OCI-LY1 (cell line): ENCODE results near the gene MPG.

Experiments
- H2AFZ ChIP-seq: fragments of 200-600 bp; sonication (generic), shearing (Covaris generic); 2 replicates; pipeline ENCODE4 v1.6.0; 2014; ENCODE audit warnings: antibody characterized with exemption, mild to moderate bottlenecking, low read length
- H3F3A ChIP-seq: fragments of 200-600 bp; sonication (generic), shearing (Covaris generic); 2 replicates; pipeline ENCODE4 v1.6.0; 2014; ENCODE audit warnings: mild to moderate bottlenecking, antibody characterized with exemption, low read length, moderate library complexity; ENCODE audit not compliant: insufficient read depth
- H3K27ac ChIP-seq: fragments of 200-600 bp; sonication (generic); 2 replicates; pipeline ENCODE4 v1.5.1; 2014; ENCODE audit warnings: low read length, mixed run types, mild to moderate bottlenecking, low read depth; ENCODE audit not compliant: poor library complexity, severe bottlenecking
- H3K27me3 ChIP-seq: fragments of 200-600 bp; sonication (generic); 2 replicates; pipeline ENCODE4 v1.6.0; 2014; ENCODE audit warnings: antibody characterized with exemption, mild to moderate bottlenecking, low read length, moderate library complexity; ENCODE audit not compliant: insufficient read depth
- H3K36me3 ChIP-seq: fragments of 200-600 bp; sonication (generic); 2 replicates; pipeline ENCODE4 v1.6.1; 2014; ENCODE audit warnings: mild to moderate bottlenecking, antibody characterized with exemption, low read length, moderate library complexity, mixed read lengths; ENCODE audit not compliant: insufficient read depth
- H3K4me1 ChIP-seq: fragments of 200-600 bp; sonication (generic); 2 replicates; pipeline ENCODE4 v1.5.1; 2014; ENCODE audit warnings: mild to moderate bottlenecking, low read length, moderate library complexity; ENCODE audit not compliant: insufficient read depth, severe bottlenecking
- H3K4me2 ChIP-seq: fragments of 200-600 bp; sonication (generic), shearing (Covaris generic); 2 replicates; pipeline ENCODE4 v1.6.1; 2014; ENCODE audit warnings: low read length
- H3K4me3 ChIP-seq: fragments of 200-600 bp; sonication (generic); 2 replicates; pipeline ENCODE4 v1.5.1; 2014; ENCODE audit warnings: low read length, low read depth, mild to moderate bottlenecking, mixed read lengths; ENCODE audit not compliant: poor library complexity, severe bottlenecking
- H3K79me2 ChIP-seq: fragments of 200-600 bp; shearing (Covaris generic); 2 replicates; pipeline ENCODE4 v1.6.1; 2016; ENCODE audit warnings: mixed run types, low read length, mixed read lengths; ENCODE audit not compliant: insufficient read depth
- H3K9ac ChIP-seq: fragments of 200-600 bp; sonication (generic), shearing (Covaris generic); 2 replicates; pipeline ENCODE4 v1.6.1; 2014; ENCODE audit warnings: mild to moderate bottlenecking, low read length, mixed read lengths
- H3K9me2 ChIP-seq: fragments of 200-600 bp; sonication (generic), shearing (Covaris generic); 2 replicates; pipeline ENCODE4 v1.6.1; 2014; ENCODE audit warnings: low read depth, mild to moderate bottlenecking, low read length, mixed read lengths
- H3K9me3 ChIP-seq: fragments of 200-600 bp; shearing (Covaris generic); 2 replicates; pipeline ENCODE4 v1.6.1; 2014; ENCODE audit warnings: low read length, mixed read lengths
- H4K20me1 ChIP-seq: fragments of 200-600 bp; sonication (generic), shearing (Covaris generic); 2 replicates; pipeline ENCODE4 v1.6.0; 2016; ENCODE audit warnings: mild to moderate bottlenecking, low read length; ENCODE audit not compliant: insufficient read depth
- EZH2 ChIP-seq: fragments of 200-600 bp; sonication (generic), shearing (Covaris generic); IDR thresholded peaks from 2 replicates; pipeline ENCODE4 v1.8.0; 2017; ENCODE audit warnings: borderline replicate concordance, mixed run types, mild to moderate bottlenecking, antibody characterized with exemption, low read length, moderate library complexity, mixed read lengths
- TF ChIP-seq, protein P1 (sequence below): fragments of 200-600 bp; sonication (generic), shearing (Covaris generic); IDR thresholded peaks from 2 replicates; pipeline ENCODE4 v1.5.1; 2017; ENCODE audit warnings: mild to moderate bottlenecking, antibody characterized with exemption, low read length, moderate library complexity, mixed read lengths

The MPG gene

DNA sequence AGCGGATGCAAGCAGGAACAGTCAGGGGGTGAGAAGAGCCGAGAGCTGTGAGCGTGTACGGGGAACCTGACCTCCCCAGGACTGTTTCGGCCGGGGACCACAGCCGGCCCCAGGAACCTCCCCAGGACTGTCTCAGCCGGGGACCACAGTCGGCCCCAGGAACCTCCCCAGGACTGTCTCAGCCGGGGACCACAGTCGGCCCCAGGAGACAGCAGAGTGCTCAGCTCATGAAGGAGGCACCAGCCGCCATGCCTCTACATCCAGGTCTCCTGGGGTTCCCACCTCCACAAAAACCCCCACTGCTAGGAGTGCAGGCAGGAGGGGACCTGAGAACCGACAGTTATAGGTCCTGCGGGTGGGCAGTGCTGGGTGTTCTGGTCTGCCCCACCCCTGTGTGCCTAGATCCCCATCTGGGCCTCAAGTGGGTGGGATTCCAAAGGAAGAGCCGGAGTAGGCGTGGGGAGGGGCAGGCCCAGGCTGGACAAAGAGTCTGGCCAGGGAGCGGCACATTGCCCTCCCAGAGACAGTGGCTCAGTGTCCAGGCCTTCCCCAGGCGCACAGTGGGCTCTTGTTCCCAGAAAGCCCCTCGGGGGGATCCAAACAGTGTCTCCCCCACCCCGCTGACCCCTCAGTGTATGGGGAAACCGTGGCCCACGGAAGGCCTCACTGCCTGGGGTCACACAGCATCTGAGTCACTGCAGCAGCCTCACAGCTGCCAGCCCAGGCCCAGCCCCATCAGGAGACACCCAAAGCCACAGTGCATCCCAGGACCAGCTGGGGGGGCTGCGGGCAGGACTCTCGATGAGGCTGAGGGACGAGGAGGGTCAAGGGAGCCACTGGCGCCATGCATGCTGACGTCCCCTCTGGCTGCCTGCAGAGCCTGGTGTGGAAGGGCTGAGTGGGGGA, 9.9 kb upstream of the MPG start:
- TF ChIP-seq, protein P1, sequence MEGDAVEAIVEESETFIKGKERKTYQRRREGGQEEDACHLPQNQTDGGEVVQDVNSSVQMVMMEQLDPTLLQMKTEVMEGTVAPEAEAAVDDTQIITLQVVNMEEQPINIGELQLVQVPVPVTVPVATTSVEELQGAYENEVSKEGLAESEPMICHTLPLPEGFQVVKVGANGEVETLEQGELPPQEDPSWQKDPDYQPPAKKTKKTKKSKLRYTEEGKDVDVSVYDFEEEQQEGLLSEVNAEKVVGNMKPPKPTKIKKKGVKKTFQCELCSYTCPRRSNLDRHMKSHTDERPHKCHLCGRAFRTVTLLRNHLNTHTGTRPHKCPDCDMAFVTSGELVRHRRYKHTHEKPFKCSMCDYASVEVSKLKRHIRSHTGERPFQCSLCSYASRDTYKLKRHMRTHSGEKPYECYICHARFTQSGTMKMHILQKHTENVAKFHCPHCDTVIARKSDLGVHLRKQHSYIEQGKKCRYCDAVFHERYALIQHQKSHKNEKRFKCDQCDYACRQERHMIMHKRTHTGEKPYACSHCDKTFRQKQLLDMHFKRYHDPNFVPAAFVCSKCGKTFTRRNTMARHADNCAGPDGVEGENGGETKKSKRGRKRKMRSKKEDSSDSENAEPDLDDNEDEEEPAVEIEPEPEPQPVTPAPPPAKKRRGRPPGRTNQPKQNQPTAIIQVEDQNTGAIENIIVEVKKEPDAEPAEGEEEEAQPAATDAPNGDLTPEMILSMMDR = no peak
- TF ChIP-seq EZH2 = no peak
- Histone ChIP-seq H3K9ac (no peak overlapping the region), H3F3A (no peaks in the 10 kb centered on the region)

GRCh38 chr16:69181-69580, 8.8 kb upstream of the MPG start:
- H3K9me2 ChIP-seq = no peaks in the 10 kb centered on the region
- no peaks in the 10 kb centered on the region for H3K79me2 ChIP-seq
- no peak overlapping the region for H3K27ac ChIP-seq
- peaks cover 14% of the 10 kb centered on the region for H3K27me3 ChIP-seq
- H3K9ac ChIP-seq = no peak overlapping the region
- no peaks in the 10 kb centered on the region for H3K36me3 ChIP-seq
- H3K4me1 ChIP-seq = peaks cover 3% of the 10 kb centered on the region
- no peaks in the 10 kb centered on the region for H3F3A ChIP-seq
- H3K9me3 ChIP-seq = no peaks in the 10 kb centered on the region
- no peaks in the 10 kb centered on the region for H4K20me1 ChIP-seq
- H3K4me2 ChIP-seq = no peak overlapping the region
- TF ChIP-seq, protein P1 = no peak
- no peak for TF ChIP-seq EZH2
- no peak overlapping the region for H2AFZ ChIP-seq
- no peak overlapping the region for H3K4me3 ChIP-seq

More for the DNA sequence above, 9.9 kb upstream of the MPG start:
- Histone ChIP-seq H3K79me2 (no peaks in the 10 kb centered on the region), H3K4me3 (no peak overlapping the region), H2AFZ (no peak overlapping the region), H3K27me3 (peaks cover 9% of the 10 kb centered on the region), H3K36me3 (no peaks in the 10 kb centered on the region), H3K9me2 (no peaks in the 10 kb centered on the region), H4K20me1 (no peaks in the 10 kb centered on the region), H3K9me3 (no peaks in the 10 kb centered on the region), H3K4me1 (peaks cover 3% of the 10 kb centered on the region), H3K27ac (no peak overlapping the region), H3K4me2 (no peak overlapping the region)

DNA sequence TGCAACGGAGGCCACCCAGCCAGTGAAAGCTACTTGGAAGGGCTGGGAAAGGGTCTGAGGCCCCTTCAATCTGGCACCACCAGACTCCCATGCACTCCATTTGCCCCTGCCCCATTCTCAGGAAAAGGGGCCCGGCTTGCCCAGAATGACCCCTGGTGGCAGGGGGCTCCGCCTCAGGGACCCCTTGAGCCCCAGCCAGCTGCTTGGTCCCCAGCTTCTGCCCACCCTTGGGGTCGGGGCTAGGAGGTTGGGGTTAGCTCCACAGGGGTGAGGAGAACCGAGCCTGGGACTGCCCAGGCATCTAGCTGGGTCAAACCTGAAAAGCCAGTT, 6.8 kb upstream of the MPG start:
- H3K27ac ChIP-seq = no peak overlapping the region
- no peaks in the 10 kb centered on the region for H3K9me3 ChIP-seq
- H3K4me1 ChIP-seq = peaks cover 3% of the 10 kb centered on the region
- H2AFZ ChIP-seq = no peak overlapping the region
- no peak overlapping the region for H3K4me2 ChIP-seq
- no peaks in the 10 kb centered on the region for H3K79me2 ChIP-seq
- no peaks in the 10 kb centered on the region for H4K20me1 ChIP-seq
- H3K4me3 ChIP-seq = no peak overlapping the region
- H3K36me3 ChIP-seq = no peaks in the 10 kb centered on the region
- TF ChIP-seq, protein P1 = no peak
- no peak for TF ChIP-seq EZH2
- peaks cover 14% of the 10 kb centered on the region for H3K27me3 ChIP-seq
- no peaks in the 10 kb centered on the region for H3F3A ChIP-seq
- H3K9ac ChIP-seq = no peak overlapping the region
- no peaks in the 10 kb centered on the region for H3K9me2 ChIP-seq
